Panc1 (cell line): Measurements from ENCODE around the gene ZFR2. TPM values are rescaled to one million over a fixed set of nuclear protein-coding genes. Genes with fewer than 3 reads are reported as not detected.

ENCODE experiments used
- ATAC-seq: fragments of 200-7000 bp; cut with Tn5 transposase; 2 replicates; pipeline ENCODE4 v1.9.1; 2020; ENCODE audit warnings: mild to moderate bottlenecking, moderate library complexity
- BruUV-seq: library from RNA; stranded (reverse); fragments of 400-500 nt; replicated peaks from 2 replicates; lab custom pipeline; 2021; lab: Mats Ljungman, UMichigan
- CTCF ChIA-PET: fragments of 300-600 bp; sonication (Branson Sonifier 250); formaldehyde crosslinking; loops from one replicate; lab custom pipeline; 2022; ENCODE audit warnings: antibody characterized with exemption; lab: Charles Lee
- POLR2A ChIA-PET: fragments of 300-600 bp; sonication (Branson Sonifier 250); formaldehyde crosslinking; loops from one replicate; lab custom pipeline; 2022; ENCODE audit warnings: antibody characterized with exemption; lab: Charles Lee
- DNase-seq: peaks from one replicate; pipeline ENCODE4 v3.0.0-alpha.2; 2010; ENCODE audit warnings: low read depth, low spot score
- H3K27ac ChIP-seq: 2 replicates; pipeline ENCODE4 v1.5.1; 2011; ENCODE audit warnings: mild to moderate bottlenecking, low read length, inconsistent platforms
- H3K27me3 ChIP-seq: fragments of 200-500 bp; sonication (Bioruptor generic); 2 replicates; pipeline ENCODE4 v1.6.0; 2014; ENCODE audit warnings: low read length, inconsistent platforms; ENCODE audit not compliant: control insufficient read depth, insufficient read depth
- H3K36me3 ChIP-seq: fragments of 200-500 bp; sonication (Bioruptor generic); 2 replicates; pipeline ENCODE4 v1.5.1; 2014; ENCODE audit warnings: inconsistent platforms, mild to moderate bottlenecking, low read length, moderate library complexity; ENCODE audit not compliant: control insufficient read depth, insufficient read depth
- H3K4me1 ChIP-seq: 2 replicates; pipeline ENCODE4 v1.5.1; 2011; ENCODE audit warnings: inconsistent platforms, mild to moderate bottlenecking, low read length, moderate library complexity; ENCODE audit not compliant: control insufficient read depth, insufficient read depth
- H3K4me3 ChIP-seq, 2 experiments: 2 replicates each; pipeline ENCODE4 v1.5.1; 2011 to 2012; ENCODE audit warnings: low read depth in 2 of 2, low read length in 2 of 2, mild to moderate bottlenecking in 2 of 2, inconsistent platforms in 1 of 2, moderate library complexity in 1 of 2
- H3K9me3 ChIP-seq: fragments of 200-500 bp; sonication (Bioruptor generic); 2 replicates; pipeline ENCODE4 v1.5.1; 2014; ENCODE audit warnings: low read depth, mild to moderate bottlenecking, inconsistent platforms, low read length, moderate library complexity; ENCODE audit not compliant: control insufficient read depth, insufficient read depth
- POLR2AphosphoS5 ChIP-seq: IDR thresholded peaks from 2 replicates; pipeline ENCODE4 v1.6.1; 2012; ENCODE audit warnings: mild to moderate bottlenecking, low read depth, low read length, moderate library complexity
- SIN3A ChIP-seq: IDR thresholded peaks from 2 replicates; pipeline ENCODE4 v1.6.1; 2012; ENCODE audit warnings: low read depth, mild to moderate bottlenecking, low read length, moderate library complexity, borderline replicate concordance; ENCODE audit not compliant: insufficient read depth
- TCF7L2 ChIP-seq: IDR thresholded peaks from 2 replicates; pipeline ENCODE4 v1.6.1; 2011; ENCODE audit warnings: mild to moderate bottlenecking, low read depth, low read length, inconsistent platforms
- in situ Hi-C: cut with HindIII; loops from 2 replicates; pipeline ENCODE4 v1.10.0; 2016; ENCODE audit warnings: low sequenced_read_pairs, low pct_unique_long_range_greater_than_20kb
- intact Hi-C: fragments of 100-400 bp; cut with micrococcal nuclease; formaldehyde crosslinking; loops from one replicate; pipeline ENCODE4 v1.10.0; 2022; ENCODE audit not compliant: unreplicated experiment
- total RNA-seq: library from RNA; stranded (reverse); gene quantifications from one replicate; pipeline ENCODE4 v1.2.1, GENCODE V29; 2021; ENCODE audit not compliant: unreplicated experiment
- TF ChIP-seq, protein P1 (sequence below): fragments of 450-650 bp; IDR thresholded peaks from 2 replicates; pipeline ENCODE4 v1.5.1; 2017; ENCODE audit warnings: mild to moderate bottlenecking
- TF ChIP-seq, protein P2 (sequence below), 2 experiments: IDR thresholded peaks; 2 replicates each; pipeline ENCODE4 v1.6.1; 2011 to 2012; ENCODE audit warnings: low read depth in 2 of 2, control low read depth in 1 of 2, low read length in 1 of 2, mild to moderate bottlenecking in 1 of 2, moderate library complexity in 1 of 2; ENCODE audit not compliant: insufficient read depth in 1 of 2

Gene ZFR2
- total RNA-seq, 1 experiment from 2014 or later: 0.74 TPM

DNA sequence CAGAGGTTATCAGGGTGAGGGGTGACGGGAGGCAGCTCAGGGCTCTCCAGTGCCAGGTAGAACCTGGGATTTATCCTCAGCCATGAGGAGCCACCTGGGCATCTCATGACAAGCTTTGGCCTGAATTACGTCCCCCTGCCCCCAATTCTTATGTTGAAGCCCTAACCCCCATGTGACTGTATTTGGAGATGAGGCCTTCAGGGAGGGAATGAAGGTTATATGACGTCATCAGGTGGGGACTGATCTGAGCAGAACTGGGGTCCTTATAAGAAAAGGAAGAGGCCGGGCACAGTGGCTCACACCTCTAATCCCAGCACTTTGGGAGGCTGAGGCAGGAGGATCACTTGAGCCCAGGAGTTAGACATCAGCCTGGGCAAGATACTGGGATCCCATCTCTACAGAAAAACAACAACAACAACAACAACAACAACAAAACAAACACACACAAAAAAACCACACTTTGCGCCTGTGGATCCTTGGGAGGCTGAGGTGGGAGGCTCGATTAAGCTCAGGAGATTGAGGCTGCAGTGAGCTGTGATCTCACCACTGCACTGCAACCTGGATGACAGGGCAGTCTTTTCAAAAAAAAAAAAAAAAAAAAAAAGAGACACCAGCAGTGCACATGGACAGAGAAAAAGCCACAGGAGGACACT, 18.4 kb downstream of the ZFR2 start:
- intact Hi-C loops: no loop called here
- Histone ChIP-seq H3K27me3 (no peaks in the 10 kb centered on the region), H3K4me3 (no peak overlapping the region), H3K36me3 (no peaks in the 10 kb centered on the region), H3K4me1 (no peaks in the 10 kb centered on the region), H3K27ac (no peak overlapping the region), H3K9me3 (peaks cover 4% of the 10 kb centered on the region; the same call in 1 of the 2 replicates)
- no TSS peak for BruUV-seq
- ChIA-PET CTCF (interaction anchor here (1.2 kb wide), 1 partner anchor 13 kb away, joined by 3 read pairs; no protein-coding TSS in a partner anchor), POLR2A (no interaction called here)
- no peak for DNase-seq
- no peak for ATAC-seq
- TF ChIP-seq POLR2AphosphoS5: no peak
- no peak for TF ChIP-seq SIN3A
- no peak for TF ChIP-seq TCF7L2
- in situ Hi-C loops: no loop called here

DNA sequence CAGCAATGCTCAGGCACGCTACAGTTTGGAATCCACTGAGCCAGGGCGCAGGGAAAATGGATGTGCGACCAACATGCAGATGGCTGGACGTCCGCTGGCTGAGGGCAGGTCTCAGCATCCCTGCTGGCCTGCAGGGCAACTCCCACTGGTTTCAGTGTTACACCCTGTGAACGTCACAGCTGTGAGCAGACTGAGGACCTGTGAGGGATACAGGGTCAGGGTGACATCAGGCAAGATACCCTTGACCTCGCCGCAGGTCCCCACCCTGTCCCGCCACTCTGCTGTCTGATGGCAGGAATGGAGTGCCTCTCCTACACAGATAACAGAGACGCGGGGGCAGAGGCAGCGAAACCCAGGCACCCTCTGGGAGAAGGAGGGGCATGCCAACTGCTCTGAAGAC, 19.1 kb downstream of the ZFR2 start:
- Histone ChIP-seq H3K4me1 (no peaks in the 10 kb centered on the region), H3K9me3 (peaks cover 4% of the 10 kb centered on the region; the same call in 1 of the 2 replicates), H3K27me3 (no peaks in the 10 kb centered on the region), H3K27ac (no peak overlapping the region), H3K4me3 (no peak overlapping the region), H3K36me3 (no peaks in the 10 kb centered on the region)
- ATAC-seq (no peak), DNase-seq (no peak)
- CTCF ChIA-PET: interaction anchor here (1.0 to 1.2 kb wide), 2 partner anchors 13 to 119 kb away, joined by 3 to 4 read pairs; no protein-coding TSS in a partner anchor
- TF ChIP-seq, protein P1, sequence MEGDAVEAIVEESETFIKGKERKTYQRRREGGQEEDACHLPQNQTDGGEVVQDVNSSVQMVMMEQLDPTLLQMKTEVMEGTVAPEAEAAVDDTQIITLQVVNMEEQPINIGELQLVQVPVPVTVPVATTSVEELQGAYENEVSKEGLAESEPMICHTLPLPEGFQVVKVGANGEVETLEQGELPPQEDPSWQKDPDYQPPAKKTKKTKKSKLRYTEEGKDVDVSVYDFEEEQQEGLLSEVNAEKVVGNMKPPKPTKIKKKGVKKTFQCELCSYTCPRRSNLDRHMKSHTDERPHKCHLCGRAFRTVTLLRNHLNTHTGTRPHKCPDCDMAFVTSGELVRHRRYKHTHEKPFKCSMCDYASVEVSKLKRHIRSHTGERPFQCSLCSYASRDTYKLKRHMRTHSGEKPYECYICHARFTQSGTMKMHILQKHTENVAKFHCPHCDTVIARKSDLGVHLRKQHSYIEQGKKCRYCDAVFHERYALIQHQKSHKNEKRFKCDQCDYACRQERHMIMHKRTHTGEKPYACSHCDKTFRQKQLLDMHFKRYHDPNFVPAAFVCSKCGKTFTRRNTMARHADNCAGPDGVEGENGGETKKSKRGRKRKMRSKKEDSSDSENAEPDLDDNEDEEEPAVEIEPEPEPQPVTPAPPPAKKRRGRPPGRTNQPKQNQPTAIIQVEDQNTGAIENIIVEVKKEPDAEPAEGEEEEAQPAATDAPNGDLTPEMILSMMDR: no peak
- no peak for TF ChIP-seq SIN3A
- TF ChIP-seq, protein P2, sequence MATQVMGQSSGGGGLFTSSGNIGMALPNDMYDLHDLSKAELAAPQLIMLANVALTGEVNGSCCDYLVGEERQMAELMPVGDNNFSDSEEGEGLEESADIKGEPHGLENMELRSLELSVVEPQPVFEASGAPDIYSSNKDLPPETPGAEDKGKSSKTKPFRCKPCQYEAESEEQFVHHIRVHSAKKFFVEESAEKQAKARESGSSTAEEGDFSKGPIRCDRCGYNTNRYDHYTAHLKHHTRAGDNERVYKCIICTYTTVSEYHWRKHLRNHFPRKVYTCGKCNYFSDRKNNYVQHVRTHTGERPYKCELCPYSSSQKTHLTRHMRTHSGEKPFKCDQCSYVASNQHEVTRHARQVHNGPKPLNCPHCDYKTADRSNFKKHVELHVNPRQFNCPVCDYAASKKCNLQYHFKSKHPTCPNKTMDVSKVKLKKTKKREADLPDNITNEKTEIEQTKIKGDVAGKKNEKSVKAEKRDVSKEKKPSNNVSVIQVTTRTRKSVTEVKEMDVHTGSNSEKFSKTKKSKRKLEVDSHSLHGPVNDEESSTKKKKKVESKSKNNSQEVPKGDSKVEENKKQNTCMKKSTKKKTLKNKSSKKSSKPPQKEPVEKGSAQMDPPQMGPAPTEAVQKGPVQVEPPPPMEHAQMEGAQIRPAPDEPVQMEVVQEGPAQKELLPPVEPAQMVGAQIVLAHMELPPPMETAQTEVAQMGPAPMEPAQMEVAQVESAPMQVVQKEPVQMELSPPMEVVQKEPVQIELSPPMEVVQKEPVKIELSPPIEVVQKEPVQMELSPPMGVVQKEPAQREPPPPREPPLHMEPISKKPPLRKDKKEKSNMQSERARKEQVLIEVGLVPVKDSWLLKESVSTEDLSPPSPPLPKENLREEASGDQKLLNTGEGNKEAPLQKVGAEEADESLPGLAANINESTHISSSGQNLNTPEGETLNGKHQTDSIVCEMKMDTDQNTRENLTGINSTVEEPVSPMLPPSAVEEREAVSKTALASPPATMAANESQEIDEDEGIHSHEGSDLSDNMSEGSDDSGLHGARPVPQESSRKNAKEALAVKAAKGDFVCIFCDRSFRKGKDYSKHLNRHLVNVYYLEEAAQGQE (IDR thresholded peaks at IDR 0.05; ENCODE audit: insufficient read depth in 1 of 2, low read depth in 2 of 2, low read length in 1 of 2): no peak
- TF ChIP-seq POLR2AphosphoS5: no peak
- TF ChIP-seq TCF7L2: no peak
- in situ Hi-C loops (no loop called here), intact Hi-C loops (no loop called here)
- POLR2A ChIA-PET: interaction anchor here (0.6 kb wide), 1 partner anchor 84 kb away, joined by 13 read pairs; no protein-coding TSS in a partner anchor
- no TSS peak for BruUV-seq
